T-helper 1 cell treated with Interleukin-12 subunit alpha and Interleukin-12 subunit beta and Interleukin-4 antibody, amounts not matched to agents 30 ng/mL and 1 ng/mL, for 36 hours (primary cell): ENCODE measurements around the gene ERMP1. TPM values are rescaled to one million over a fixed set of nuclear protein-coding genes. Genes with fewer than 3 reads are reported as not detected.

Experiments used
- intact Hi-C: fragments of 100-400 bp; cut with micrococcal nuclease; formaldehyde crosslinking; loops from one replicate; pipeline ENCODE4 v1.15.1; 2024
- total RNA-seq: library from RNA; stranded (reverse); gene quantifications from 2 replicates; pipeline ENCODE4 v1.2.3, GENCODE V29; 2022

The ERMP1 gene
- total RNA-seq, 1 donor from 2014 or later: 40.9 TPM

DNA sequence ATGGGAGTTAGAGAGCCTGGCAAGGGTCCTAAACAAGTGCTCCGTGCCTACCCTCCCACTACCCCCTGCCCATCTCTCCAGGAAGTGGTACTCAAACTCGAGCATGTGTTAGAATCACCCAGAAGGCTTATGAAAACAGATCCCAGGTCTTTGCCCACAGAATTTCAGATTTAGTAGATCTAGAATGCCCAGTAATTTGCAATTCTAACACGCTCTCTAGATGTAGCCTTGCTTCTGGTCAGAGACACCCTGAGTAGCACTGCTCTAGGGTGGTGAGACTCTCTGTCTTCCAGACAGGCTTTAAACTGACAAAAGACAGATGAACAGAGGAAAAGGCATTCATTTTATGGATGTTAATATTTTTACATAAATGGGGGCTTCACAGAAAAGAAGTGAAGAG, 20.7 kb upstream of the ERMP1 start:
- intact Hi-C loops: no loop called here

DNA sequence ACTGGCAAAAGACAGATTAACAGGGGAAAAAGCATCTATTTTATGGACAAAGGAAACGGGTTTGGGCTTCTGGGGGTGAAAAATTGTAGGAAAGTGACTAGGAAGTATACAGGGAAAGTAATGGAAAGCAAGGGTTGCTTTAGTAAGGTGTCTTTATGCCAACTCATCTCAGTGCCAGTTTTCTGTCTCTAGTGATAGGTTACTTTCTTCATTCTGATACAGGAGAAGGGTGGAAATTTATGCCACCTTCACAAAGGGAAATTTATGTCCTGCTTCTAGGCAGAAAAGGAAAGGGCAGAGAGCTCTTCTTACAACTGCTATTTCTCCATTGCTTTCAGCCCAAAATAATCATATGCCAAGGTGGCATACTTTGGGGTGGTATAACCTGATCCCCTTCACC, 20.1 kb upstream of the ERMP1 start:
- intact Hi-C loops: no loop called here

DNA sequence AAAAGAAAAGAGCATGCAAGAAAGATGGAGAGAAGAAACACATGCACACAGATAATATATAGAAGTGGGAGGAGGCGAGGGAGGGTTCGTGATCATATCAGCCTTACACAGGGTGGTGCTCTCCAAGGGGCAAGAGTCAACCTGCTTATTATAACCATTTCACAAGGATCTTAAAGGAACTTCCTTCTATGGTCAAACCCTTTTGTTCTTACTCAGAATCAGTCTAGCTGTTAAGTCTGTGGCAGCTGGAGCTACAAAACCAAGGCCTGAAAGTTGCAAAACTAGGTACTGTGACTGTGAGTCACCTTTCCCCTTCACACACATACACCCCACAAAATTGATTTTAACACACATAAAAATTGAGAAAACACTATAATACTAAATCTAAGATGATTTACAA, 18.5 kb upstream of the ERMP1 start:
- intact Hi-C loops: loop anchor here (1.0 to 2.0 kb wide), 4 partner anchors 10 to 35 kb away; partner anchors contain the start of gene ERMP1

DNA sequence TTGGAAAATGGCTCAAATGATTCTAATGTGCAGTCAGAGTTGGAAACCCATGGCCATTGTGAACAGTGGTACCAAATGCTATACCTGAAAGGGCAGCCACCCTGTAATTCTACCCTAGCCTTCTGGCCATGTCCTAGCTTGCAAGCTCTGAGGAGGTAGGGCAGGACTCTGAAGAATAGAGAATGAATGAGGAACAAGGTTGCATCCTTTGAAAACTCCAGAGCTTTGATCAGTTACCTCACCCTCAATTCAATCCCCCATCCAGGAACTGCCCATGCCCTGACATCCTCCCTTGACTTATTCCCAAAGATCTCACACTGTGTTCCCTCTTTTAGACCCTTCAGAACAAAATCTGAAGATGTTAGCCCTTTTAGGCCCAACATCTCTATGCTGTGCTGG, 17.8 kb upstream of the ERMP1 start:
- intact Hi-C loops: loop anchor here (1.0 to 2.0 kb wide), 4 partner anchors 9 to 36 kb away; partner anchors contain the start of gene ERMP1

DNA sequence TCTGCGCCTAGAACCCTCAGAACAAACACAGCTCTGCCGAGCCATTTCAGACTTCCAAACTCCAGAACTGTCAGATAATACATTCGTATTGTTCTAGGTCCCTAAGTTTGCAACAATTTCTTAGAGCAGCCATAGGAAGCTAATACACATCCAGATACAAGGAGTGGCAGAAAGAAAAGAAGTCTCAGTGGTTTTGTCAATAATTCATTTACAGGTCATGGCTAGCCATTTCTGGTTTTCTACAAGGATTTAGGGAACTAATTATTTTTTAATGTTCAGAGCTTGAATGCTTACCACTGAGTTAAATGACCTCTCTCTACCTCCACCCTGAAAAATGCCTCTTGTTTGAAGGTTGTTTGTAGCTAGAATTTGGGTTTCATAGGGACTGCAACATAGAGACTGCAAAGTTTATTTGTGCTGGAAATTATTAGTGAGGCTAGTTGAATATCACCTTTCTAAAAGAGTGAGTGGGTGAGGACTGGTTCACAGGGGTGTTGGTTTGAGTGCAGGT, 15.5 kb upstream of the ERMP1 start:
- intact Hi-C loops: loop anchor here (5.0 kb wide), 1 partner anchor 1909 kb away; no protein-coding TSS in a partner anchor

DNA sequence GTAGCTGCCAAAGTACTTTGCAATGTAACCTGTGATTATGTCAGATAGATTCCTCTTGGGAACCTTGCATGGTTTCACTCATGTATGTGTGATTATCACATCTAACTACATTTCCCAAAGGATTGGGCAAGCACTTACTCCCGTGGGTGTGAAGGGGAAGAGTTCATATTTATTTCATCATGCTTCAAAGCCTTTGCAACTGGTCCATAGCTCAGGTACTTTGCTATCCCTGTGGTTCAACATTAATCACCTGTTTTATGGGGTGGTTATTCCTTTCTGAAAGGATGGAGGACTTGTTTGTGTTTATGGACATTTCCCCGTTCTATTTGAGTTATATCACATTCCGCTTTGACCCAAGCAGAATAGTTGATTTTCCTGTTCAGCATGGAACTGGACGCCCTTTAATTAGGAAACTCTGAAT, 13.6 kb upstream of the ERMP1 start:
- intact Hi-C loops: loop anchor here (5.0 kb wide), 1 partner anchor 1911 kb away; no protein-coding TSS in a partner anchor

DNA sequence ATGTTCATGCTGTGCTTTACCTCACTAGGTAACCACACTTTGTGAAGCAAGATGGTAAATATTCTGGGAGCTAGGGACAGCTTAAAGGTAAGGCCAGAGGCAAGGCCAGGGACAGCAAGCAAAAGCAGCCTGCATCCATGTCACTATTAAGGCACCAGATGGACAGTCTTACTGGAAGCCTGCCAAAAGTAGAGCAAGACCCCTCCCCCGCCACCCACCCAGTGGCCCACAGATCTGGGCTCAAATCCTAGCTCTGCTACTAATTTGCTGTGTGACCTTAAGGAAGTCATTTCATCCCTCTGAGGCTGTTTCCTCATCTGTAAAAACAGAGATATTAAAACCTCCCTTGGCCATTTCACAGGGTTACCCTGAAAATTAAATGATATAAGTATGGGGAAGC, 13.2 kb upstream of the ERMP1 start:
- intact Hi-C loops: loop anchor here (5.0 kb wide), 1 partner anchor 1911 kb away; no protein-coding TSS in a partner anchor

DNA sequence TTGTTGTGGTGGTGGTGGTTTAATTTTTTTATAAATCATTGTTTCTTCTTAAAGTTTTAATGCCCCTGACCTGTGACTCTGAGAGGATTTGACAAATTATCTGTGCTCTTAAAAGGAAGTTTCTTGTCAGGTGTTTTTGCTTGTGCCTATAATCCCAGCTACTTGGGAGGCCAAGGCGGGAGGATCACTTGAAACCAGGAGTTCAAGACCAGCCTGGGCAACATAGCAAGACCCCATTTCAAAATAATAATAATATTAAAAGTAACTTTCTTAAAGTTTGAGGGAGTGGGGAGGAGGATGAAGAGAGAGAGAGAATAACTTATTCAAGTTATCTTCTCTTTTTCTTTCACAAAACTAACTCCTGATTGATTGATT, 12.2 kb upstream of the ERMP1 start:
- intact Hi-C loops: loop anchor here (2.0 to 5.0 kb wide), 2 partner anchors 568 to 1912 kb away; partner anchors contain the start of gene UHRF2

DNA sequence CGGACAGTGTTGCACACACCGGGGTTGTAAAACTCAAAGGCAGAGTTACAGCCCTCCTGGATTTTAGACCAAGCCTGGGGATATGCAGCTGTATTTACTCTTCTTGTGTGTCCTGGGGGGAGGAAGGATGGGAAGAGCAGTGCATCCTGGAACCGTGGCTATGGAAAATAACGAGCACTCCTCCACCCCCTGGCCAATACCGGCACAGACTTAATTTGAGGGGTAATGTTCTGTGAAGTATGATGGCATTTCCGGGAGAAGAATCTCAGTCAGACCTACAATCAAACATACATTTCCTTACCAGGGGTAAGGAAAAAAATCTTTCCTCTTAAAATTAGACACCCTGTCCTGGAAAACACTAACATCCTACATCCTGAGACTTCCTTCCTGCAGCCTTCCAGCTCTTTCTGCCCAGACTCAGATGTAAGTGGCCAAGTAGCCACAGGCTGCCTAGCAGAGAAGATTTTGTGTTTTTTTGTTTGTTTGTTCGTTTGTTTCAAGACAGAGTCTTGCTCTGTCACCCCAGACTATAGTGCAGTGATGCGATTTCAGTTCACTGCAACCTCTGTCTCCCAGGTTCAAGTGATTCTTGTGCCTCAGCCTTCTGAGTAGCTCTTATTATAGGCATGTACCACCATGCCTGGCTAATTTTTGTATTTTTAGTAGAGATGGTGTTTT, 11.0 kb upstream of the ERMP1 start:
- intact Hi-C loops: loop anchor here (1.0 to 5.0 kb wide), 6 partner anchors 216 to 1102 kb away; partner anchors contain the start of genes AK3, CD274, PDCD1LG2 and UHRF2

DNA sequence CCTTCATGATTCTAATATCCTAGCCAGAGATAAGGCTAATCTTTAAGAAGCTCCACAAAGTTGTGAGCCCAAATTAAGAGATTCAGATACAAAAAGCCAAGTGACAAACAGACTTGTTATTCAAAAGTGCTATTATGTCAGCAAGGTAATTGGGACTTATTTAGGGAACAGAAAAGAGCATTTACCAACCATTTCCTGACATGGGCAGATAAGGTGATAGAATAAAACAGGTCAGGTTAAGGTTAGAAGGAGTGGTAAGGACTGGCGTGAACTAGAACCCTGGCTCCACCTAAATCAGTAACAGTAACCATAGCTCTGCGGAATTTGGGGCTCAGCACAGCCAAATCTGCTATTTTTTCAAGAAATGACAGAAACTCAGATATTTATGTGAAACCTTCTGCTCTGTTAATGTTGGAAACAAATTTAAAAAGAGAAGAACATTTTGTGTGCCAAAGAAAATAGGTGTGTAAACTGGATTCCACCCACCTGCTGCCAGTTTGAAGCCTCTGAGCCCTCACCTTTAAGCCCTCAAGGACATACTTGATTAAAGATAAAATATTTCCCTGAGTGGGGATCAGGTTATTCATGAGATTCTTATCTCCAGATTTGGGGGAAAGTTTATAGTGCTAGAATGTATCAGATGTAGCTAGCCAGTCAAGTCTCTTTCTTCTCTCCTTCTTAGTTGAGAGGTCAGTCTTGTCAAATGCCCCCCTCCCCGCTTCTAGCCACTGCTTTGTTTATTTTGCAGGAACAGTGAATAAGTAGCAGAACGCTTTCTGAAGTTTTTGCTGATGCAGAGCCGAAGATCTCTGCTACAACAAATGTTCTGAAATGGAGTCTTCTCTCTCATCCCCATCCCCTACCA, 10.2 kb upstream of the ERMP1 start:
- intact Hi-C loops: loop anchor here (5.0 kb wide), 4 partner anchors 331 to 1101 kb away; partner anchors contain the start of genes AK3, CD274 and PDCD1LG2

DNA sequence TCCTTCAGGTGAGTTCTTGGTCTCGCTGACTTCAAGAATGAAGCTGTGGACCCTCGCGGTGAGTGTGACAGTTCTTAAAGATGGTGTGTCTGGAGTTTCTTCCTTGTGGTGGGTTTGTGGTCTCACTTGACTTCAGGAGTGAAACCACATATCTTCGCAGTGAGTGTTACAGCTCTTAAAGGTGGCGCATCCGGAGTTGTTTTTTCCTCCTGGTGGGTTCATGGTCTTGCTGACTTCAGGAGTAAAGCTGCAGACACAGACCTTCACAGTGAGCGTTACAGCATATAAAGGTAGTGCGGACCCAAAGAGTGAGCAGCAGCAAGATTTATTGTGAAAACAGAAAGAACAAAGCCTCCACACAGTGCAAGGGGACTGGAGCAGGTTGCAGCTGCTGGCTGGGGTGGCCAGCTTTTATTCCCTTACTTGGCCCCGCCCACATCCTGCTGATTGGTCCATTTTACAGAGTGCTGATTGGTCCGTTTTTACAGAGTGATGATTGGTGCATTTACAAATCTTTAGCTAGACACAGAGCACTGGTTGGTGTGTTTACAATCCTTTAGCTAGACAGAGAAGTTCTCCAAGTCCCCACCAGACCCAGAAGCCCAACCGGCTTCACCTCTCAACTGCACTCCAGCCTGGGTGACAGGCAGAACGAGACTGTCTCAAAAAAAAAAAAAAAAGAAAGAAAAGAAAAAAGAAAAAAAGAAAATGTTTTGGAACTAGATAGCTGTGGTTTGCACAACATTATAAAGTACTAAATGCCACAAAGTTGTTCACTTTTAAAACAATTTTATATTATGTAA, 9.1 kb upstream of the ERMP1 start:
- intact Hi-C loops: loop anchor here (1.0 to 5.0 kb wide), 6 partner anchors 9 to 1100 kb away; partner anchors contain the start of genes AK3, CD274, ERMP1 and PDCD1LG2

DNA sequence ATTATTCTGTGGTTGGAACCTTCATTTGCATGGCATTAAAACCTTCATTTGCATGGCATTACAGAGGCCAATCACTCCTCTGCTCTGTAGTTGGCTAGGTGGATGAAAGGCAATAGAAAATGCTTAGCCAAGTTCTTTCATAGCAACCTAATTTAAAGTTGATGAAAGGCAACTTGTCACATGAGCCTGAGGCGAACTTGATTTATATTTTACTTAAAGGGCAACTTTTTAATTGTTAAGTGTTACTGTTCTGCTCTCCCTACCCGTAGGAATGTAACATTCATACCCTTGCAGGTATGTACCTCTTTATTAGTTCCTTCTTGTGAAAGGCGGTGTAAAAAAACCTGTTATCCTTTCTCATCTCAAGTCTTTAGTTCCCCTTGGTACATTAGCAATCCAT, 7.9 kb upstream of the ERMP1 start:
- intact Hi-C loops: loop anchor here (1.0 to 5.0 kb wide), 6 partner anchors 7 to 1098 kb away; partner anchors contain the start of genes AK3, CD274, ERMP1 and PDCD1LG2

DNA sequence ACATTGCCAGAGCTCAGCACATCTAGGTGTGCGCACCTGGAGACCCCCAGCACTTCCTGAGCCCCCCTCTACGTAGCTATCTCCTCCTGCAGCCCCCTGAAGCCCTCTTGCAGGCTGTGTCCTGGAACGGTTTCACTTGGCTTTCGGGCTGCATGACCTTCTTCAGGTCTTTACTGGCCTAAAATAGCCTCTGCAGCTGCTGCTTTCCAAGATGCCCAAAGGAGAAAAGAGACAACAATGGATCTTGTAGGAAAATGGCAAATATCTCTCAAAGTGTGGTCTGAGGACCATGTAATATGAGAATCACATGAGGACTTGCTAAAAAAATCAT, 6.6 kb upstream of the ERMP1 start:
- intact Hi-C loops: loop anchor here (10.0 kb wide), 1 partner anchor 915 kb away; the partner anchor contains the start of gene KDM4C

DNA sequence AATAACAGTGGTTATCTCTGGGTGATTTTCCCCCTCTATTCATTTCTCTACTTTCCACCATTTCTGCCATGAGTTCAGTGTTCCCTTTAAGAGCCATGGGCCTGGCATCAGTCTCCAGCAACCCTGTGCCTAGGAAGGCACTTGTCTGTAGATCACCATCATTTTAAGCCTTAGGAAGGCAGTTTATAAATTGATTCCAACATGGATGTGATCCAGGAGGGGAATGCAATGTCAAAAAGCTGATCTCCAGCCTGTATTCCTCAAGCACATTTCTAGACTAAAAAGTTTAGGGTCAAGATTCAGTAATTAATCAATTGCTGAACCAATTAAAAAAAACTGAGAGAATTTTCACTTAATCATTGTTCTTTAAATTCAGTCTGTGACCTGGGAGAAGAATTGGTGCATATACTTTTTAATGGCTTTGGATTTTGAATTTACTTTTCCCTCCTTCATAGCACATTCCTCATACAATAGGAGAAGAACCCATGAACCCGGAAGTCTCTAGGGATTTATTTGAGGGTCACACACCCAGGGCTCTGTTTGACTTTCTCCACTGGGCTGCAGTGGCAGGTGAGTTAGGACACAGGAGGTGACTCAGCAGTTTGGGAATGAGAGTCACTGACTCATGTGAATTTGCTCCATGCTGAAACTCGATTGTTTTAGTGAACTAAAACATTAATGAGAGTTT, 6.1 kb upstream of the ERMP1 start:
- intact Hi-C loops: loop anchor here (10.0 kb wide), 1 partner anchor 916 kb away; the partner anchor contains the start of gene KDM4C

DNA sequence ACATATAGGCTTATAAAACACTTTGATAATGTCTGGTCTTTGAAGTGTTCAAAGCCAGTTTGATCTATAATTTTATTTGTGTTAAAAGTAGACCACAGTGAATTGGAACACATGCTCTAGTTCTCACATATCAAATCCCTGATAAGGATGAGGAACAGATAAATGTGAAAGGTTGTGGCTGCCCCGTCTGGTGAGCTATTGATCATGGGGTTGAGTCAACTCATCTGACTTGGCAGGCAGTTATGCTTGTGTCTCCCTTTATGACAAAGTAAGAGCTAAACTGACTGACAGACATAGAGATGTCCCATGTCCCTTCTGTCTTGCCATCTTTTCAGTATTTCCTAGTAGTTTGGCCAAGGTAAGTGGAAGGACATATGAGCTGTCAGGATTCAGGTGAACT, 2.9 kb upstream of the ERMP1 start:
- intact Hi-C loops: loop anchor here (10.0 kb wide), 1 partner anchor 919 kb away; the partner anchor contains the start of gene KDM4C

DNA sequence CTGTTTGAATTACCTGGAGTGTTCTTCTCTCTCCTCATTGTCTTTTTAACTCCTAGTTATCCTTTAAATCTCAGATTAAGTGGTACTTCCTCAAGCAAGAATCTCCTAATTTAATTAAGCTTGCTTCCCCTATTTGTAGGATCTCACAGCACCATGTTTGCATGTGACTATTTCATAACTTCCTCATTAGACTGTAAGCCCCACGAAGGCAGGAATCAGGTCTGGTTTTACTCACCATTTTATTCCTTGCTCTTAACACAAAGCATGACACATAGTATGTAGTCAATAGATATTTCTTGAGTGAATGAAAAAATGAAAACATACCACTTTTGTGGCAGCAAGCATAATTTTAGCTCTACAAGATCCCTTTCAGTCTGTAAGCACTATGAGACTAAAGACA, 1.3 kb upstream of the ERMP1 start:
- intact Hi-C loops: loop anchor here (5.0 to 10.0 kb wide), 3 partner anchors 72 to 1042 kb away; partner anchors contain the start of genes KDM4C and RCL1

DNA sequence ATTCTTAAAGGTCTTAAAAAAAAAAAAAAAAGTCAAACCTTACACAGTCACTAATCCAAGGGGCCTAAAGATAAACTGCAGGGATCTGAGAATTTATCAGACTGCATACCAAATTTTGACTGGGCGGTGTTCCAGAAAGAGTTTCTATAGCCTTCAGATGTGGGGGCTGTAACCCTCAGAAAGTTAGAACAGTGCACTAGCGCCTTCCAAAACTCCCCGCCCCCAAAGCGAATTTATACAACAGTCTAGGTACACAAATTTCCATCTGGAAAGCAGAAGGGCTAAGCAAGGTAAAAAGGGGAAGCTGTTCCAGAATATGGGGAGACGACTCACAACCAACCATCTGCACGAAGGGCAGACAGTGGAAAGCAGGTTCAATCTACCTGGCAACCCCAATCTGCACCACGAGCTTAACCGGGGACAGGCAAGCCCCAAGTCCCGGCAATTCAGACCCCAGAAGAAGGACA, 813 bp downstream of the ERMP1 start:
- intact Hi-C loops: loop anchor here (1.0 to 10.0 kb wide), 11 partner anchors 37 to 1040 kb away; partner anchors contain the start of genes KDM4C, PLGRKT, RCL1 and UHRF2

DNA sequence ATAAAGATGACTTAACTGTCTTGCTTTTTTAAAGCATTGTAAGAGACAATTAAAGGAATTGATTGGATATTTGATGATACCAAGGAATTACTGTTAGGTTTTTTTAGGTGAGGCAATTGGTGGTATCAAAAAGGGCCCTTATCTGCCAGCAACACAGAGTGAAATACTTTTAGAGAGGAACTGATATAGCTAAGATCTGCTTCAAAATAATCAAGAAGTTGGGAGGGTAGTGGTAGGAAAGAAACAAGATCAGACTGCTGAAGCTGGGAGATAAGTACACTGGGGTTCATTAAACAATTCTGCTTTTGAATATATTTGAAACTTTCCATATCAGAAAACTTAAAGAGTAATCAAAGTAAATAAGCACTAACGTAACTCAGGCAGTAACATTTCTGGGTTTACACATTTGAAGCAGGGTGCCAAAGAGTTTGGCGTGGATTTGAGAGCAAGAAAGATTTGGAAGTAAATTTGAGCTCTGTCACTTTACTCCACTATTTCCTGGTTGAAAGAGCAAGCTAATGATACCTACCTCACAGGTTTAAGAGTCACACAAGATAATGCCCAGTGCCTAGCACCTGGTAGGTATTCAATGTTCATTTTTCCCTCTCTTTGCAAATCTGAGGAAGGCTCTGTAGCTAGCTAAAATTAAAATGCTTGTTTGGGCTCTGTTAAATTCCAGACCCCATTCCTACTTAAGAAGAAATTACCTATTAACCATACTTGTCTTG, 6.9 kb downstream of the ERMP1 start:
- intact Hi-C loops: no loop called here

DNA sequence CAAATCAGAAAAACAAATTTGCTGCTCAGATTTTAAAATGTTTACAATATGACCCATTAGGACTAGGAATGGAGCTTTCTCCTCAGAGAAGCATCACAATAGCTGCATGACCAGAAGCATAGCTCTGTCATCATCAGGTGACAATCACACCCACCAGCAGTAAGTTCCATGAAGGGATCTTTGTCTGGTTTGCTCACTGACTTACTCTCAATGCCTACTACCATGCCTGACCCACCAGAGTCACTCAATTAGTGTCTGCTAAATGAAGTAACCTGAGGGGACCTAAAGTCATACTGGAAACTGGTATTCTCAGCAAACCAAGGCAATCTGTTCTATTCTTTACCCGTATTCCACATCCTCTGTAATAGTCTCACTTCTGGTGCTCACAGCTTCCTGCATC, 7.7 kb downstream of the ERMP1 start:
- intact Hi-C loops: no loop called here
